Hepatocyte (in vitro differentiated cells): ENCODE data around the gene TRPM2. TPM values are rescaled to one million over a fixed set of nuclear protein-coding genes. Genes with fewer than 3 reads are reported as not detected.

Experiments
- DNase-seq: peaks from one replicate; pipeline ENCODE4 v3.0.0-alpha.2; 2016; ENCODE audit warnings: low spot score
- H2AFZ ChIP-seq: fragments of 200-600 bp; sonication (generic); 2 replicates; pipeline ENCODE4 v1.6.0; 2016; ENCODE audit warnings: antibody characterized with exemption, mild to moderate bottlenecking
- H3K27ac ChIP-seq: fragments of 200-600 bp; sonication (generic); 2 replicates; pipeline ENCODE4 v1.5.1; 2016; ENCODE audit warnings: mild to moderate bottlenecking
- H3K27me3 ChIP-seq: fragments of 200-600 bp; sonication (generic); 2 replicates; pipeline ENCODE4 v1.6.1; 2016
- H3K36me3 ChIP-seq: fragments of 200-600 bp; sonication (generic); replicated peaks from 2 replicates; pipeline ENCODE4 v1.5.1; 2016; ENCODE audit warnings: low read depth; ENCODE audit not compliant: insufficient read depth
- H3K4me1 ChIP-seq: fragments of 200-600 bp; sonication (generic); 2 replicates; pipeline ENCODE4 v1.5.1; 2016; ENCODE audit warnings: mild to moderate bottlenecking, moderate library complexity; ENCODE audit not compliant: insufficient read depth
- H3K4me2 ChIP-seq: fragments of 200-600 bp; sonication (generic); 2 replicates; pipeline ENCODE4 v1.6.0; 2016
- H3K4me3 ChIP-seq: fragments of 200-600 bp; sonication (generic); 2 replicates; pipeline ENCODE4 v1.5.1; 2016; ENCODE audit warnings: mild to moderate bottlenecking
- H3K79me2 ChIP-seq: fragments of 200-600 bp; sonication (generic); 2 replicates; pipeline ENCODE4 v1.6.0; 2017; ENCODE audit warnings: mild to moderate bottlenecking
- H3K9me2 ChIP-seq: fragments of 200-600 bp; sonication (generic); replicated peaks from 2 replicates; pipeline ENCODE4 v1.6.0; 2017; ENCODE audit warnings: mild to moderate bottlenecking; ENCODE audit not compliant: insufficient read depth
- H3K9me3 ChIP-seq: fragments of 200-600 bp; sonication (generic); 2 replicates; pipeline ENCODE4 v1.5.1; 2016; ENCODE audit warnings: low read depth, mild to moderate bottlenecking
- H4K20me1 ChIP-seq: fragments of 200-600 bp; sonication (generic); 2 replicates; pipeline ENCODE4 v1.6.0; 2016; ENCODE audit warnings: mild to moderate bottlenecking; ENCODE audit not compliant: insufficient read depth, poor library complexity, severe bottlenecking
- CTCF ChIP-seq: fragments of 200-600 bp; sonication (generic); IDR thresholded peaks from 2 replicates; pipeline ENCODE4 v1.5.1; 2016; ENCODE audit warnings: antibody characterized with exemption, mild to moderate bottlenecking; ENCODE audit not compliant: poor library complexity
- EZH2 ChIP-seq: fragments of 200-600 bp; sonication (generic); IDR thresholded peaks from 2 replicates; pipeline ENCODE4 v1.6.1; 2016; ENCODE audit warnings: antibody characterized with exemption, mild to moderate bottlenecking, borderline replicate concordance
- EZH2phosphoT487 ChIP-seq: fragments of 200-600 bp; sonication (generic); IDR thresholded peaks from one replicate; pipeline ENCODE4 v1.6.1; 2018; ENCODE audit warnings: antibody characterized with exemption, mild to moderate bottlenecking, low read depth, moderate library complexity; ENCODE audit not compliant: unreplicated experiment, severe bottlenecking
- WGBS: methylation state at CpG from one replicate; pipeline ENCODE4 v1.1.6; 2016; ENCODE audit warnings: low lambda C conversion rate; ENCODE audit errors: missing lambda C conversion rate; 5-methylcytosine and 5-hydroxymethylcytosine counted together
- polyA plus RNA-seq: library from polyadenylated mRNA; unstranded; fragments of >200 nt; fragmentation: Nextera tagmentation; extraction: Ambion mirVana; gene quantifications from 2 replicates; pipeline ENCODE4 v1.2.1, GENCODE V29; 2016
- total RNA-seq: library from RNA; depleted of rRNA; stranded (reverse); fragments of >200 nt; gene quantifications from 2 replicates; pipeline ENCODE4 v1.2.3, GENCODE V29; 2014

TRPM2 gene
- total and polyA plus RNA-seq, 2 experiments from 2014 or later: 0.25 to 0.50 TPM

GRCh38 chr21:44384968-44385367 is 31.5 kb downstream of the TRPM2 start:
- Histone ChIP-seq H3K27me3 (no peaks in the 10 kb centered on the region), H2AFZ (no peak overlapping the region), H3K27ac (no peak overlapping the region), H3K4me1 (no peaks in the 10 kb centered on the region), H3K36me3 (no peaks in the 10 kb centered on the region), H3K9me3 (peaks cover 3% of the 10 kb centered on the region), H3K9me2 (no peaks in the 10 kb centered on the region), H4K20me1 (no peaks in the 10 kb centered on the region), H3K4me2 (no peak overlapping the region), H3K79me2 (no peaks in the 10 kb centered on the region), H3K4me3 (no peak overlapping the region)
- 72% methylated on average over 2 of the region's 2 CpGs for WGBS
- no peak for DNase-seq
- TF ChIP-seq CTCF: no peak
- TF ChIP-seq EZH2: no peak
- no peak for TF ChIP-seq EZH2phosphoT487

GRCh38 chr21:44389335-44389734 is 35.9 kb downstream of the TRPM2 start:
- Histone ChIP-seq H3K9me3 (peaks cover 3% of the 10 kb centered on the region), H3K27me3 (no peaks in the 10 kb centered on the region), H3K4me2 (no peak overlapping the region), H3K79me2 (no peaks in the 10 kb centered on the region), H3K36me3 (no peaks in the 10 kb centered on the region), H3K4me3 (no peak overlapping the region), H2AFZ (no peak overlapping the region), H3K4me1 (no peaks in the 10 kb centered on the region), H3K9me2 (no peaks in the 10 kb centered on the region), H3K27ac (no peak overlapping the region), H4K20me1 (no peaks in the 10 kb centered on the region)
- WGBS: 85% methylated on average over 1 of the region's 1 CpG
- DNase-seq: no peak
- no peak for TF ChIP-seq CTCF

GRCh38 chr21:44390886-44391285 is 37.5 kb downstream of the TRPM2 start:
- TF ChIP-seq CTCF (no peak), EZH2phosphoT487 (no peak), EZH2 (no peak)
- no peak overlapping the region for H3K4me2 ChIP-seq
- DNase-seq: no peak
- 94% methylated on average over 8 of the region's 8 CpGs for WGBS
- H3K79me2 ChIP-seq: no peaks in the 10 kb centered on the region
- H2AFZ ChIP-seq: no peak overlapping the region
- no peak overlapping the region for H3K4me3 ChIP-seq
- no peak overlapping the region for H3K27ac ChIP-seq
- H3K27me3 ChIP-seq: no peaks in the 10 kb centered on the region
- H4K20me1 ChIP-seq: no peaks in the 10 kb centered on the region
- H3K36me3 ChIP-seq: no peaks in the 10 kb centered on the region
- H3K4me1 ChIP-seq: no peaks in the 10 kb centered on the region
- no peaks in the 10 kb centered on the region for H3K9me3 ChIP-seq
- H3K9me2 ChIP-seq: no peaks in the 10 kb centered on the region

- H3K36me3 ChIP-seq: no peaks in the 10 kb centered on the region
- no peaks in the 10 kb centered on the region for H3K9me2 ChIP-seq
- H3K79me2 ChIP-seq: no peaks in the 10 kb centered on the region
- no peak overlapping the region for H2AFZ ChIP-seq
- 90% methylated on average over 34 of the region's 34 CpGs for WGBS
- no peaks in the 10 kb centered on the region for H3K4me1 ChIP-seq
- DNase-seq: no peak
- no peak overlapping the region for H3K27ac ChIP-seq
- H3K4me3 ChIP-seq: no peak overlapping the region
- TF ChIP-seq EZH2phosphoT487 (no peak), EZH2 (no peak), CTCF (no peak)
- H3K4me2 ChIP-seq: no peak overlapping the region
- no peaks in the 10 kb centered on the region for H4K20me1 ChIP-seq
- H3K27me3 ChIP-seq: no peaks in the 10 kb centered on the region
- no peaks in the 10 kb centered on the region for H3K9me3 ChIP-seq
These were observed 38.1 kb downstream of the TRPM2 start for GRCh38 chr21:44391345-44392091.
